Measurements from ENCODE around the gene NOS3. TPM values are rescaled to one million over a fixed set of nuclear protein-coding genes. Genes with fewer than 3 reads are reported as not detected.

Gene NOS3
- total RNA-seq, 1 donor from 2014 or later, result 7.4 TPM

DNA sequence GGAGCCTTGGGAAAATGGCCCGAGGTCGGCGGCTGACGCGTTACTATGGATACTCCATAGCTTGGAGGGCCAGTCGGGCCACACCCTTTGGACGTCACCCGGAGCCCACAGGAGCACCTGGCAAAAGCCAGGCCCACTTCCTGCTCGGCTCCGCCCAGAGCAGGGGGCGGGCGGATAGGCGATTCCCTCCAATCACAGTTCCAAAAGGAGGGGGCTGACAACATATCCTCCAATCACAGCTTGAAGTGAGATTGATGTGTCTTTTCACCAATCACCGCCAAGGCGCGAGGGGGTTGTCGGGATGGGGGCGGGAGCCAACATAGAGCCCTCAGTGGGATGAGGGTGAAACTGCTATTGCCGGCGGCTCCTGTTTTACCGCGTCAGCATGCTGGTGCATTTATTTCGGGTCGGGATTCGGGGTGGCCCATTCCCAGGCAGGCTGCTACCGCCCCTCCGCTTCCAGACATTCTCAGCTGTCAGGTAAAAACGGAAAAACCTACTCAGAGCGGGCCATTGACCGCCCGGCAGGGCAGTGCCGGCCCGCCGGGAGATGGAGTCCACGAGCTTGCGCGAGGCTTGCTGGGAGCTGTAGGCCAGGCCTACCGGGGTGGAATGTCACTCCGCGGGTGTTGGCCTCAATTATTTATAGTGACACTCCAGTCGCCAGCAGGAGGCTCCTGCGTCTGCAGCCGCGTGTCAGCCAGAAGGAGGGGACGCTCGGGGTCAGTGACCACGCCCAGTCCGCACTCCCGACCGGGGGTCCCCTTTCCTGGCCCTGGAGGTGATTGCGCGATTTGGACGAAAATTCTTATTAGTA is 37.5 kb downstream of the NOS3 start, which contains the start of gene ABCB8:
Gene ABCB8, plus strand, starts transcription at position 320 of the 817 bp plus-strand sequence. Its CDS starts 66 bp downstream, at position 386.
- TF ChIP-seq, protein P1, sequence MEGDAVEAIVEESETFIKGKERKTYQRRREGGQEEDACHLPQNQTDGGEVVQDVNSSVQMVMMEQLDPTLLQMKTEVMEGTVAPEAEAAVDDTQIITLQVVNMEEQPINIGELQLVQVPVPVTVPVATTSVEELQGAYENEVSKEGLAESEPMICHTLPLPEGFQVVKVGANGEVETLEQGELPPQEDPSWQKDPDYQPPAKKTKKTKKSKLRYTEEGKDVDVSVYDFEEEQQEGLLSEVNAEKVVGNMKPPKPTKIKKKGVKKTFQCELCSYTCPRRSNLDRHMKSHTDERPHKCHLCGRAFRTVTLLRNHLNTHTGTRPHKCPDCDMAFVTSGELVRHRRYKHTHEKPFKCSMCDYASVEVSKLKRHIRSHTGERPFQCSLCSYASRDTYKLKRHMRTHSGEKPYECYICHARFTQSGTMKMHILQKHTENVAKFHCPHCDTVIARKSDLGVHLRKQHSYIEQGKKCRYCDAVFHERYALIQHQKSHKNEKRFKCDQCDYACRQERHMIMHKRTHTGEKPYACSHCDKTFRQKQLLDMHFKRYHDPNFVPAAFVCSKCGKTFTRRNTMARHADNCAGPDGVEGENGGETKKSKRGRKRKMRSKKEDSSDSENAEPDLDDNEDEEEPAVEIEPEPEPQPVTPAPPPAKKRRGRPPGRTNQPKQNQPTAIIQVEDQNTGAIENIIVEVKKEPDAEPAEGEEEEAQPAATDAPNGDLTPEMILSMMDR (conservative IDR thresholded peaks at IDR 0.05), result peak; percentile 56
- H3K27ac Mint-ChIP-seq (ENCODE audit: unreplicated experiment), result peak within 1 kb of the TSS; percentile 95
- peaks cover 16% of the 10 kb centered on the region for H3K4me1 Mint-ChIP-seq
- no peaks in the 10 kb centered on the region for H3K9me3 Mint-ChIP-seq
- H3K27me3 Mint-ChIP-seq (ENCODE audit: low read depth), result peaks cover 8% of the 10 kb centered on the region
- H3K4me3 Mint-ChIP-seq, result peak within 1 kb of the TSS; percentile 96
- peak; percentile 99 for DNase-seq (ENCODE audit: low read depth, low spot score)
- H3K36me3 Mint-ChIP-seq (ENCODE audit: low read depth), result no peaks in the 10 kb centered on the region

DNA sequence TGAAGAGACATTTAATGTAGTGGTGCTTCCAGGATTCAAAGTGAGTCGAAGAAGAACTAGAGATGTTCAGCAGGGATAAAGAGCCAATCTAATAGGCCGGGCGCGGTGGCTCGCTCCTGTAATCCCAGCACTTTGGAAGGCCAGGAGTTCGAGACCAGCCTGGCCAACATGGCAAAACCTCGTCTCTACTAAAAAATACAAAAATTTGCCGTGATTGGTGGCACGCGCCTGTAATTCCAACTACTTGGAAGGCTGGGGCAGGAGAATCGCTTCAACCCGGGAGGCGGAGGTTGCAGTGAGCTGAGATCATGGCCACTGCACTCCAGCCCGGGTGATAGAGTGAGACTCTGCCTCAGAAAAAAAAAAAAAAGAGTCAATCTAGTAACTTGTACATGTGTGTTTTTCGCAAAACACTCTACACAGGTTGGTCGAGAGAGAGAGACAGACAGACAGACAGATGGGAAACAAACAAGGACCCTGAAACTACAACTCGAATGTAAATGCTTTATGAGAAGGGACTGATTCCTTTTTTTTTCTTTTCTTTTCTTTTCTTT is 38.2 kb downstream of the NOS3 start:
- Mint-ChIP-seq H3K27ac (ENCODE audit: unreplicated experiment) (peak overlapping the region; percentile 95), H3K4me1 (peaks cover 16% of the 10 kb centered on the region), H3K27me3 (ENCODE audit: low read depth) (peaks cover 8% of the 10 kb centered on the region), H3K36me3 (ENCODE audit: low read depth) (no peaks in the 10 kb centered on the region), H3K4me3 (peak overlapping the region; percentile 96), H3K9me3 (no peaks in the 10 kb centered on the region)
- TF ChIP-seq, protein P1 (conservative IDR thresholded peaks at IDR 0.05), result no peak
- DNase-seq (ENCODE audit: low read depth, low spot score), result no peak

DNA sequence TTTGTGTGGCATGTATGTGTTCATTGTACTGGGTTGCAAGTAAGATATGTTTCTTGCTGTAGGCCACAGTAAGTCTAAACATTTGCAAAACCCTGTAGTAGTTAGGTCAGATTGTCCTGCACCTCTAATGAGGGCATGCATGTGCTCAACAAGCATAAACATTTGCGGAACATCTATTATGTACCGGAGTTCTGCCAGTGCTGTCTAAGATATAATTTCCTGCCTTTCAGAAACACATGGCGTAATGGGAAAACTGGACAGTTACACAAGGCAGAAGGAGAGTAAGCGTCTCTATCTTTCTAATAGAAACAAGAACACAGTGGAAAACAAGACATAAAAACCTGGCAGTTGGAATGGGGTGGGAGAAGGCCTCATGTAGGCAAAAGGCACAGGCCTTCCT is 40.2 kb downstream of the NOS3 start:
- no peak for DNase-seq (ENCODE audit: low read depth, low spot score)
- peaks cover 16% of the 10 kb centered on the region for H3K4me1 Mint-ChIP-seq
- H3K36me3 Mint-ChIP-seq (ENCODE audit: low read depth), result no peaks in the 10 kb centered on the region
- H3K4me3 Mint-ChIP-seq, result peak overlapping the region; percentile 52
- H3K27me3 Mint-ChIP-seq (ENCODE audit: low read depth), result peaks cover 8% of the 10 kb centered on the region
- no peaks in the 10 kb centered on the region for H3K9me3 Mint-ChIP-seq
- TF ChIP-seq, protein P1 (conservative IDR thresholded peaks at IDR 0.05), result no peak
- H3K27ac Mint-ChIP-seq (ENCODE audit: unreplicated experiment), result no peak overlapping the region

DNA sequence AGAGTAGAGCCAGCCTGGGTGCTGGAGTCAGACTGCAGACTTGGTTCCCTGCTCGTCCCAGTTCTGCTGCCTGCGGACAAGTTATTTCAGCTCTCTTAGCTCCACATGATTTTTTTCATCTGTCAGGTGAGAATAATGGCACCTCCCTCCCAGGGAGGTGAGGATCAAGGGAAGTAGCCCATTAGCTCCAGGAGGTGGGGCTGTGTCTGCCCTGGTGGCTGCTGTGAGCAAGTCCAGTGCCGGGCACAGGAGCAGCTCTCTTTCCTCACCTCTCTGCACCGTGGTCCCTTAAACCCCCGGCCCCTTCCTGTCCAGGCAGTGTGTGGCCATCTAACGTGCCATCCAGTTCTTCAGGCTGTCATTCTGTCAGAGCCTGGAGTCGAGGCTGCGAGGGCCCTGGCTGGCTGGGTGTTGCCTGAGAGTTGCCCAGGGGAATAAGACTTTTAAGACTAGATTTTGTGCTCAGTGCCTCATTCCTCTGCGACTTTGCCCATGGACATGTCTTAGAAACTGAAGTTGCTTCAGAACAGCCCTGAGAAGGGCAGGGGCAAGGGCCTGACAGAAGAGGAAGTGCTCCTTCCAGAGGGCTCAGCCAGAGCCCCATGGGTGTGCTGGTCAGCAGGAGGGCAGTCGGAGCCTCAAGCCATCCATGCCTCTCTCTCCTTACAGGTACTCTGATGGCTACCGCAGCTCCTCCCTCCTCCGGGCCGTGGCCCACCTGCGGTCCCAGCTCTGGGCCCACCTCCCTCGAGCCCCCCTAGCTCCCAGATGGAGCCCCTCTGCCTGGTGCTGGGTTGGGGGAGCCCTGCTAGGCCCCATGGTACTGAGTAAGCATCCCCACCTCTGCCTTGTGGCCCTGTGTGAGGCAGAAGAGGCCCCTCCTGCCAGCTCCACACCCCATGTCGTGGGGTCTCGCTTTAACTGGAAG is 42.4 kb downstream of the NOS3 start:
- no peaks in the 10 kb centered on the region for H3K27me3 Mint-ChIP-seq (ENCODE audit: low read depth)
- H3K4me1 Mint-ChIP-seq, result peaks cover 8% of the 10 kb centered on the region
- TF ChIP-seq, protein P1 (conservative IDR thresholded peaks at IDR 0.05), result no peak
- no peaks in the 10 kb centered on the region for H3K9me3 Mint-ChIP-seq
- no peak for DNase-seq (ENCODE audit: low read depth, low spot score)
- no peak overlapping the region for H3K4me3 Mint-ChIP-seq
- H3K27ac Mint-ChIP-seq (ENCODE audit: unreplicated experiment), result no peak overlapping the region
- H3K36me3 Mint-ChIP-seq (ENCODE audit: low read depth), result no peaks in the 10 kb centered on the region

DNA sequence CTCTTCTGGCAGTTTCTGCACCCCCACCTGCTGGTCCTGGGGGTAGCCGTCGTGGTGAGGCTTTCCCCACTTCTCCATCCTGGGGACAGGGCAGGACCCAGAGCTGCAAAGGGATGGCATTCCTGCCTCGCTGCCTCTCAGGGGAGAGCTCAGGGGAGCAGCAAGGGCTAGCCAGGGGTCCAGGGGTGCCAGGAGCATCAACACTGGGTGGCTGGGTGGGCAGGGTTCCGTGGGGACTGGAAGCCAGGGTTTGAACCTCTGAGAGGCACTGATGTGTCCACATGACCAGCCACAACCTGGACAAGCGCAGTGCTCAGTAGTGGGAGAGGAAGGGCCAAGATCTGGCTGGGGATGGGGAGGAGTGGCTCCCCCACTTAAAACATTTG is 43.0 kb downstream of the NOS3 start:
- Mint-ChIP-seq H3K36me3 (ENCODE audit: low read depth) (no peaks in the 10 kb centered on the region), H3K4me3 (no peak overlapping the region), H3K4me1 (peaks cover 5% of the 10 kb centered on the region), H3K27me3 (ENCODE audit: low read depth) (no peaks in the 10 kb centered on the region), H3K27ac (ENCODE audit: unreplicated experiment) (no peak overlapping the region), H3K9me3 (no peaks in the 10 kb centered on the region)
- DNase-seq (ENCODE audit: low read depth, low spot score), result no peak
- TF ChIP-seq, protein P1 (conservative IDR thresholded peaks at IDR 0.05), result no peak
